Neutrophil (primary cell): ENCODE results near the gene CYP27B1.

ENCODE experiments used
- H3K27ac ChIP-seq: fragments of 200-600 bp; sonication (generic); 2 replicates; pipeline ENCODE4 v1.5.1; 2016; ENCODE audit warnings: mild to moderate bottlenecking, moderate library complexity
- H3K27me3 ChIP-seq: fragments of 200-600 bp; sonication (generic); 2 replicates; pipeline ENCODE4 v1.6.0; 2016; ENCODE audit warnings: mild to moderate bottlenecking
- H3K36me3 ChIP-seq: fragments of 200-600 bp; sonication (generic); 2 replicates; pipeline ENCODE4 v1.5.1; 2017
- H3K4me1 ChIP-seq, 2 experiments: fragments of 200-600 bp in 1 of 2; sonication (generic) in 1 of 2; 1 replicate in 1 of 2; 2 replicates in 1 of 2; pipeline versions ENCODE4 v1.5.1 to v1.6.1; 2013 to 2016; ENCODE audit warnings: low read depth in 1 of 2, low read length in 1 of 2, mild to moderate bottlenecking in 1 of 2, moderate library complexity in 1 of 2; ENCODE audit not compliant: control insufficient read depth in 1 of 2, insufficient read depth in 1 of 2
- H3K4me3 ChIP-seq, 2 experiments: fragments of 200-600 bp in 1 of 2; sonication (generic) in 1 of 2; 1 replicate in 1 of 2; 2 replicates in 1 of 2; pipeline ENCODE4 v1.5.1; 2013 to 2016; ENCODE audit warnings: low read depth in 1 of 2, low read length in 1 of 2, mild to moderate bottlenecking in 1 of 2, moderate library complexity in 1 of 2
- H3K9me3 ChIP-seq: fragments of 200-600 bp; sonication (generic); 2 replicates; pipeline ENCODE4 v1.5.1; 2016
- TF ChIP-seq, protein P1 (sequence below): fragments of 200-600 bp; sonication (generic); IDR thresholded peaks from 2 replicates; pipeline ENCODE4 v1.5.1; 2016; ENCODE audit warnings: antibody characterized with exemption

The CYP27B1 gene

DNA sequence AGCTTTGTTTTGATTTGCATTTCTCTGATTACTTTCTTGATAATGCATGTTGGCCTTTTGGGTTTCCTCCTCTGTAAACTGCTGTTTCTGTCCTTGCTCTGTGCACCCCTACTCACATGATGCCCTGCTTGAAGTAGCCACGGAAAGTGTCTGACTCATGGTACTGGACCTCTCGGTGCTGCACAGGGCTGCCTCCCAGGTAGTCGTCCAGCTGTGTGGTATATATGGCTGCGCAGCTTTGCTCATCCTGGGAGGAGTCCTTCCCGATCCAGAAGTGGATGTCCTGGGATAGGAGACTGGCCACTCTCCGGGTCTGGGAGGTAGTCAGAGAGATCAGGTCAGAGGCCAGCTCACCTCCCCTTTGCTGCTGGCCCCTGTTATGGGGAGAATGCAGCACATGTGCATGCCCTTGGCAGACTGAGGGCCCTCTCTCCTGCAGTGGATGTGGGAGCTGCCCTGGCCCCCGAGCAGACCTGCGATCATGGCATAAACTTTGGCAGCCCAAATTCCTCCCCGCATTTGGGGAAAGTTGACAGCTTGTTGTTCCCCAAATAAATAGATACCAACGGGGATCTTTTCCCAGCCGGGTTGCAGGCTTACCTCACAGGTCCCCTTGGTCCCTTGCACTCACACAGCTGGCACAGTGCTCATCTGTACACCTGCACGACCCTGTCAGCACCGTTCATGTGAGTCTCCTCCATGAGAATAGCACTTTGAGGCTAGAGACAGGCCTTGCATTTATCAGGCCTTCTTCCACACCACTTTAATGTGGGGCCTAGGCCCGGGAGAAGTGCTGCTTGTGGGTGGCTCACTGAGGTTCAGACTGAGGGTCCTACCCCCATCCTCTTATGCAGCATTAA lies 46.5 kb upstream of the CYP27B1 start:
- TF ChIP-seq, protein P1, sequence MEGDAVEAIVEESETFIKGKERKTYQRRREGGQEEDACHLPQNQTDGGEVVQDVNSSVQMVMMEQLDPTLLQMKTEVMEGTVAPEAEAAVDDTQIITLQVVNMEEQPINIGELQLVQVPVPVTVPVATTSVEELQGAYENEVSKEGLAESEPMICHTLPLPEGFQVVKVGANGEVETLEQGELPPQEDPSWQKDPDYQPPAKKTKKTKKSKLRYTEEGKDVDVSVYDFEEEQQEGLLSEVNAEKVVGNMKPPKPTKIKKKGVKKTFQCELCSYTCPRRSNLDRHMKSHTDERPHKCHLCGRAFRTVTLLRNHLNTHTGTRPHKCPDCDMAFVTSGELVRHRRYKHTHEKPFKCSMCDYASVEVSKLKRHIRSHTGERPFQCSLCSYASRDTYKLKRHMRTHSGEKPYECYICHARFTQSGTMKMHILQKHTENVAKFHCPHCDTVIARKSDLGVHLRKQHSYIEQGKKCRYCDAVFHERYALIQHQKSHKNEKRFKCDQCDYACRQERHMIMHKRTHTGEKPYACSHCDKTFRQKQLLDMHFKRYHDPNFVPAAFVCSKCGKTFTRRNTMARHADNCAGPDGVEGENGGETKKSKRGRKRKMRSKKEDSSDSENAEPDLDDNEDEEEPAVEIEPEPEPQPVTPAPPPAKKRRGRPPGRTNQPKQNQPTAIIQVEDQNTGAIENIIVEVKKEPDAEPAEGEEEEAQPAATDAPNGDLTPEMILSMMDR: no peak
- Histone ChIP-seq H3K9me3 (no peaks in the 10 kb centered on the region), H3K27me3 (no peaks in the 10 kb centered on the region), H3K27ac (no peak overlapping the region), H3K4me1 (peaks cover 11 to 12% of the 10 kb centered on the region in 2 experiments), H3K36me3 (peaks cover 35% of the 10 kb centered on the region), H3K4me3 (no peak overlapping the region)

DNA sequence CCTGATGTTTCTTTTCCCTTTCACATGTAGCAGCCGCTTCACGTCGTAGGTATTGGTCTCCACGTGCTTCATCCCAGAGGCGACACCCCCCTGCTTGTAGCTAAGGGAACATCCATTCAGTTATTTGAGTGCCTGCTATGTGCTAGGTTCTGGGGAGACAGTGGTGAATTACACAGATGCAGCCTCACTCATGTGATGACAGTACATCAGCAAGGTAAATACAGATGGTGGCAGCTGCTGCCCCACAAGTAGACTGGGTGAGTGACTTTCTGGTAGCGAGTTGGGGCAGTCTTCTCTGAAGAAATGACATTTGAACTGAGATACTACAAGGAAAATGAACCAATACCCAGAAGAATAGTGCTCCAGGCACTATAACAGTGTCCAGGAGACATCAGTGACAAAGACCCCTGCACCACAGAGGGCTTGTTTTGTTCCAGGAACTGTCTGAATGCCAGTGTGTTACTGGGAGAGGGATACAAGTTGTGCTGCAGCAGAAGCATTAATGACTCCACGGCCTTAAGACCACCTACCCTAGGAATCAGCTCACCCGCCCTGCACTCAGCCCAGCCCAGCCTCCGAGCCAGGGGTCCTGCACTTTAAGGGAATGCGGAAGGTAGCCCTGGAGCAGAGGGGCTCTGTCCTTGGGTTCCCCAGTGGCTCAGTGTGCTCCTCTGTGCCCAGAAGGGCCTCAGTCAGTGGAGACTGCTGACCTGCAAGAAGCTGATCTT lies 44.3 kb upstream of the CYP27B1 start:
- Histone ChIP-seq H3K36me3 (peaks cover 54% of the 10 kb centered on the region), H3K27me3 (no peaks in the 10 kb centered on the region), H3K4me1 (peaks cover 5 to 6% of the 10 kb centered on the region in 2 experiments), H3K9me3 (no peaks in the 10 kb centered on the region), H3K27ac (no peak overlapping the region), H3K4me3 (no peak overlapping the region)
- TF ChIP-seq, protein P1: no peak

DNA sequence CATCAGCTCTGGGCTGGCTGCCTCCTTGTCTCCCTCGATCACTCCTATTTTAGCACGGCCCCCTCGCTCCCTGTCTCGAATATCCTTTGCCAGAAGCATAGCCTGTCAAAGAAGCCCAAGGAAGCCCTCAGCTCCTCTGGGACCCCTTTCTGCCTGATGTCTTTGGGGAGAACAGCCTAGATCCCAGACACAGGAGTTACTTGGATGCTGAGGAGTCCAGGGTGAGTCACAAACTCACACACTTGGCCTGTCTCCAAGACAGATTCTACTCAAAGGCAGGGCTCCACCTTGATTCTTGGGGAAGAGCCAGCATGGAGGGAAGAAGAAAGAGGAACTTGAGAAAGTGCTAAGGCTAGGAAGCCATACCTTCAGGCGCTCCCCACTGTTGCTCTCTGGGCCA lies 43.6 kb upstream of the CYP27B1 start:
- H3K9me3 ChIP-seq: no peaks in the 10 kb centered on the region
- H3K27me3 ChIP-seq: no peaks in the 10 kb centered on the region
- H3K27ac ChIP-seq: no peak overlapping the region
- TF ChIP-seq, protein P1: no peak
- H3K4me3 ChIP-seq: no peak overlapping the region
- H3K4me1 ChIP-seq: no peaks in the 10 kb centered on the region
- H3K36me3 ChIP-seq: peaks cover 54% of the 10 kb centered on the region

DNA sequence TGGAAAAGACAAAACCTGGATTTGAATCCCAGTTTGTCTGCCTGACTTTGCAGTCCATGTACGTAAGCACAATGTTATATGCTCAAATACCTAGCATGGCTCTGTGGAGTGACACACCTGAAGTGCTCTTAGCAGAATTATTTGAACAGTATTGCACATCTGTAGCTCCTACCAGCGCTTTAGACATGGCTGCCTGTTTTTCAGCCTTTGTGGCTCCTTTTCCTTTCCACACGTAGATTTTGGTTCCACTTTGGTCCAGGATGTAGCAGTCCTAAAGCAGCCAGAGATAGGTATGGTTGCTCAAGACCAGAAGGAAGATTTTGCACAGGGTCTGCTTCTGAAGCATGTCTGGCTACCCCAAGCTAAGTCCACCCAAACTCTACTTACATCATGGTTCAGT lies 42.5 kb upstream of the CYP27B1 start:
- peaks cover 54% of the 10 kb centered on the region for H3K36me3 ChIP-seq
- H3K27ac ChIP-seq: no peak overlapping the region
- no peaks in the 10 kb centered on the region for H3K27me3 ChIP-seq
- H3K4me1 ChIP-seq: no peaks in the 10 kb centered on the region
- no peaks in the 10 kb centered on the region for H3K9me3 ChIP-seq
- TF ChIP-seq, protein P1: no peak
- no peak overlapping the region for H3K4me3 ChIP-seq

DNA sequence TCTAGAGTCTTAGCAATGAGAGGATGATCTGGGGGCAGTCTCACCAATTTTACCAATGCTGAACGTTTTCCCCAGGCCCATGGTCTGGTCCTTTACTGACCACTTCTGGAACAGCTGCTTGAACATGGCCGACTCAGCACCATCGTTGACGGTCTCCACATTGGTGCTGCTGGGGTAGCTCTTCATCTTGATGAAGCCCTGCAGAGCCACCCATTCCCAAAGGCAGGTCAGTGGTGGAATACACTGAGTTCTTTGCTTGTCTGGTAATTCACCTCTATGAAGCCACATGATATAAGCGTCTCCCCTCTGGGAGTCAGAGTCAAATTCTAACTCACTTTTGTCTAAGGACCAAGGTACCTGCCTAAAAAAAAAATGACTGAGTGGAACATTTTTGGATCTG lies 41.5 kb upstream of the CYP27B1 start:
- H3K36me3 ChIP-seq: peaks cover 63% of the 10 kb centered on the region

More for the DNA sequence above, 41.5 kb upstream of the CYP27B1 start:
- Histone ChIP-seq H3K27ac (no peak overlapping the region), H3K4me3 (no peak overlapping the region), H3K27me3 (no peaks in the 10 kb centered on the region), H3K9me3 (no peaks in the 10 kb centered on the region), H3K4me1 (no peaks in the 10 kb centered on the region)
- TF ChIP-seq, protein P1: no peak
